GM19455 (cell line): ENCODE results near the gene CRACR2B.

Experiments
- ATAC-seq: cut with Tn5 transposase; IDR thresholded peaks from one replicate; pipeline ENCODE4 v1.9.1; 2021; ENCODE audit not compliant: unreplicated experiment

CRACR2B gene

DNA sequence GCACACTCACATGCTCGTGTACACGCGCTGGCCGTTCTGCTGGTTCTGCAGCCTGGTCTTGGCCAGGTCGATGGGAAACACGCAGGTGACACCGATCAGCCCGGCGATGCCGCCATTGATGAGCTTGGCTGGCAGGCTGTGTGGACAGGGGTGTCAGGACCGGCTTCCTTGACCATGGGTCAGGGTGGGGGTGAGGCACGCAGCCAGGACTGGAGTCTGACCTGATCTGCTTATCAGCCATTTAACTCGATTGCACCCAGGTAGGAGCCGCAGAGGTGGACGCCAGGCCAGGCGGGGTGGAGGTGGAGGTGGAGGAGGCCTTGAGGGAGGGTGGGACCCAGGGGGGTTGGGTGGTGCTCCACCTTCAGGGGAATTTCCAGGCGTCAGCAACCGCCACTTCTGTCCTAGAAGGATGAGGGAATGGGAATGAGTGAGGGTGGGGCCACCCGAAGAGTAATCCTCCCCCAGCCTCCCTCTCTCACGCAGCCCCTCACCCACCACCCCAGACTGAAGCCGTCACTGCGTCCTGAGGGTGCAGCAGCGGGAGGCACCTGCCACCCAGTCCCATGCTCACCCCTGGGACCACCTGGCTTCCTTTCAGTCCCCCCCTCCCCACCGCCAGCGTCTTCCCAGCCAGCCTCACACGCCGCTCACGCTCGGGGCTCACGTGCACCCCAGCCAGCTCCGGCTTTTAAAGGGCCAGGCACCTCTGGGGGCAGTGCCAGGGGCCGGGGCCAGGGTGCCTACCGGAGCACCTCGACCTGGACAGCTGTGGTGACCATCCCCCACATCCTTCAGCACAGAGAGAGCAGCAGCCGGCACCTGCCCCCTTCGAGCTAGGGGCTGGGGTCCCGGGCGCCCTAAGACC, 32.7 kb upstream of the CRACR2B start:
- no peak for ATAC-seq

DNA sequence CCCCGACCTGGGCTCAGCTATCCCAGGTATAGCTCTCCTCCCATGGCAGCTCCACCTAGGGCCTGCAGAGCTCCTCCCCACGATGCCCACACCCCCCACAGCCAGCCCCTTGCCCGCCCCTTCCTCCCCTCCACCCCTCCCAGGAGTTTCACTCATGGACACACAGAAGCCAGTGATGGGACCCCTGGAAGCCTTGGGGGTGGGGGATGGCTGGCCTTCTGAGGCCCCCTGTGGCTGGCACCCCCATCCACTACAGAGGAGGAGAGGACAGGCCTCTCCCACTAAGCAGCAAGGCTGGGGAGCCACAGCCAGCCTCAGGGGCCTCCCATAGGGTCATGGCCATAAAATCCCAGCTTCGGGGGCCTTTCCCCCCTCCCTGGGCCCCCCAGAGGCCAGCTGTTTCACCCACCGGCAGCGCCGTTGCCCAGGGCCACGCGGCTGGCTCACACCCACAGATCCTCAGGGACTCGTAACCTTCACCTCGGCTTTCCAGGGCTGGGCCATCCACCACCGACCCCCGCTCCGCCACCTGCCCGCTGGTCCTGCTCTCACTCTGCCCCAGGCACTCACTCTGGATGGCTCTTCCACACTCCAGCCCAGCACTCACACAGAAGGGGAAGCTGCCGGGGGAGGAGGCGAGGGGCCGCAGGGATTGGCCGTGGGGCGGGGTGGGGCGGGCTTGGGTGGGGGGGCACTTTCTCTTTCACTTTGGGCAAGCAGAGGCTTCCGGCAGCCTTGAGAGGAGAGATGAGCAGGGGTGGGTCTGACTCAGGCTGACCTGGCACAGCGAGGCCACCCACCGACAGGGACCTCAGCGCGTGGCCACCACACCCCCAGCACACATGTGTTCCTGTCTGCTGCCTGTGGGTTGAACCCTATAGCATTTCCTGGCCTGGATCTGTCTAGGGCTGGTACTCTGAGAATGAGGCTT, 31.8 kb upstream of the CRACR2B start:
- ATAC-seq: no peak

DNA sequence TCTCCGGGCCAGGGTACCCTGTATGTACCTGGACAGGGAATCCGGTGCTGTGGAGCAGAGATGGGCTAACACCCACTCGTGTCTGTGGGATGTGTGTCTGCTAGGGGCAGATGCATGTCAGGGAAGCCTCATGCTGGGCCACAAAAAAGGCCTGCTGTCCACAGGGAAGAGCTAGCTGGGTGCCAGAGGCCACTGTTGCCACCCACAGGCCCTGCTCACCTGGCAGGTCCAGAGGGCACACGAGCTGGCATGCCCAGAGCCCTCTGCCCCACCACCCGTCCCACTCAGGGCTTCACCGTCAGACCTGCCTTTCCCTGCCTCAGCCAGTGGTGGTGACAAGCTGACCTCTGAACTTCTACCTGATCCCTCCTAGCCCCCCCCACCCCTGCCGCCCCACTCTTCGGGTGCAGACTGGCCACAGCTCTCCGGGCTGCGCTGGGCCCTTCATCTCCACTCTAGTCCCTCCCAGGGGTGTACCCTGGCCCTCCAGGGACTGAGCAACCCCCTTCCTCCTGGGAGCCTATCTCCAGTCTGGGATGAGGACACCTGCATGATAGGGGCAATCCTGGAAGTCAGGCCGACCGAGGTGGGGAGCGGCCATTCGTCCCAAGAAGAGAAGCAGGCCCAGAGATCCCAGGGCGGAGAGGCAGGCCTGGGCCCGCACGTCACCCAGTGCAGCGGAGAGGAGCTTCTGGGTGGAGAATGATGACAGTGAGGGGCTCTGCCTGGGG, 31.0 kb upstream of the CRACR2B start:
- no peak for ATAC-seq

DNA sequence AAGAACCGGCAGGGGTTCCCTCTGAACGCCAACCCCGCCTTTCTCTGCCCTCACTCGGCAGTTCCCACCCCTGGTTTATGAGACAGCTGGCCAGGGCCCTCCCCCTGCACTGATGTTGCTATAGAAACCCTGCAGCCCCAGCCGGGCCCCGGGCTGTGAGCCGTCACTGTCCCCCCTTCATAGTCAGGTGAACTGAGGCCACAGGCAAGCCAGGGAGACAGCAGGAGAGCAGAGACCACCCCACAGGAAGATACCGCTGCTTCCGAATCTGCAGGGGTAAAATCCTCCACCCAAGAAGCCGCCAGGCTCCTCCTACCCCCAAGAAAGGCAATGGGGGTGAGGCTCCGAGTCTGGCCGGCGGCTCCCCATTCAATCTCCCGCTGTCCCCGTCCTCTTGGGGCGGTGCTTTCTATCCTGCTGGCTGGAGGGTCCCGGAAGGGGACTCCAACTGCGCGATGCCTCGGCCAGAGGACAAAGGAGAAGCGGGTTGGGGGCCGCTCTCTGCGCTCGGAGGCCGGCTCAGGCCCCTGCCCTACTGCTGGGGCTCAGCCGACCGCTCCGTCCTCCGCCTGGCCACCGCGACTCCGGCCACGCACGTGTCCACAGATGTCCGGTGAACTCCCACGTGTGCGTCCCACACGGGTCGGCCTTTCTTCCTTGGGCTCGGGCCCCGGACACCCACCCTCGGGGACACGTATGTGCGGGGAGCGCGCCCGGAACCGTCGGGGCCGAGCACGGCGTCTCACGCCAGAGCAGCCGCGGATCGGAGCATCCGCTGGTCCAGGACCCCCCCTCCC, 30.2 kb upstream of the CRACR2B start:
- ATAC-seq: peak; percentile 40

DNA sequence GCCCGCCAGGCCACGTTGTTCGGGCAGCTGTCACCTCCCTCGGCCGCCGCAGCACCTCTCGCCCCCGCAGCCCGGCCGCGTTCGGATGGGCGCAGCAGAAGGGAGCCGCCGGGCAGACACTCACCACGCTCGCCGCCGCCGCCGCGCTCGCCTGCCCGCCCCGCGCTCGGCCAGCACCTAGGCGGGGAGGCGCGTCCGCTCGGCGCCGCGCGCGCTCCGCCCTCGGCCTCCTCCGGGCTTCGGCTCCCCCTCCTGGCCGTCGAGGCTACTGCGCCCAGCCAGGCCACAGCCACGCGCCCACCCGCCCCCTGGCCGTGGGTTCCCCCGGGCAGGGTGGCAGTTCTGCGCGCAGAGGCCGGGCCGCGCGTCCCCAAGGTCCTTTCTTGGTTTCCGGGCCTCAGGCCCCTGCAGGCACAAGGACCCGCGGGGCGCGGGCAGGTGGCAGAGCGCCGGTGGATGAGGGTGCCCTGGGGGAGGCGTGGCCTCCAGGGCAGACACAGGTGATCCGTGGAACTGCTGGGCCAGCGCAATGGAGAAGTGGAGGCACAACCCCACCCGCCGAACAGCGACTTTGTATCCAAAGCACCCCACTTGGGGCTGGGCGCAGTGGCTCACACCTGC, 29.5 kb upstream of the CRACR2B start, which contains the start of gene SLC25A22:
Gene SLC25A22 (minus strand): TSS at position 189 of the 621 bp plus-strand sequence. CDS start 3,275 bp downstream, outside the sequence.
- ATAC-seq: peak; percentile 56

DNA sequence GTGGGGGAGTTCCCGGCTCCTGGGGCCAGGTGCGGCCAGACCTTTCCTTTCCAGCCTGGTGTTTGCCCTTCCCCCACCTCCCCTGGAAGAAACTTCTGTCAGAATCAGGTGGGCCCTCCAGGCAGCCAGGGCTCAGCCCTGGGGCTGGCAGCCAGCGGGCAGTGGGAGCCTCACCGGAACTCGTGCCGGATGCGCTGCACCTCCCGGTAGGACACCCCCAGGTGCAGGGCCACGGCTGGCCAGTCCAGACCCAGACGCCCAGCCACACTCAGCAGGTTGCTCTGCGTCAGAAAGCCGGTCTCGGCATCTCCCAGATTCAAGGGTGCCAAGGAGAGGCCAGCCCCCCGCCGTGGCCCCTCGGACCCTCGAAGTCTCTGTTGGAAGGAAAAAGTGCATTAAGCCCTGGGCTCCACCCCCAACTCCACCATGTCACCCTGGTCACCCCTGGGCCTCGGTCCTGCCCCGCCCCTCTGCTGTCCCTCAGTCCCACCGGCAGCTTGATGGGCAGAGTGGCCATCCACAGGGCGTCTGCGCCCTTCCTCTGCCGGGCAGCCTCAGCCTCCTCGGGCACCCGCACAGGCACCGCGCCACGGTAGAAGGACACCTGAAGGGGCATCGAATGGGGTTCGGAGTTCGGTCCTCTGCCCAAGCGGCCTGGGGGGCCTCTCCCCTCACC, 27.9 kb upstream of the CRACR2B start:
- ATAC-seq: no peak

DNA sequence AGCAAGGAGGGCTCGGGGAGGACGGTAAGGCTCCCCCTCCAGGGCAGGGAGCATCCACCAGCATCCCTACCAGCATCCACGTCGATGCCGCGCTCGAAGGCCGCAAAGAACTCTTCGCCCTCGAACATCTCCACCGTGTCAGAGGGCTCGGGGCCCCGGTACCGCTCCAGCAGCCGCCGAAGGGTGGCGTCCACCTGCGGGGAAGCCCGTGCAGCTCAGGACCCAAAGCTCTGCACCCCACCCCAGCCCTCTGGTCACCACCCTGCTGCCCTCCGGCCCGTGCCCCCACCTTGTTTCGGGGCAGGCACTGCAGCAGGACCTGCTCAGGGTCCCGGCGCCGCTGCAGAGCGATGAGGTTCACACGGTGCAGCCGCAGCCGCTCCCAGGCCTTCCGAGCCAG, 27.2 kb upstream of the CRACR2B start:
- no peak for ATAC-seq

DNA sequence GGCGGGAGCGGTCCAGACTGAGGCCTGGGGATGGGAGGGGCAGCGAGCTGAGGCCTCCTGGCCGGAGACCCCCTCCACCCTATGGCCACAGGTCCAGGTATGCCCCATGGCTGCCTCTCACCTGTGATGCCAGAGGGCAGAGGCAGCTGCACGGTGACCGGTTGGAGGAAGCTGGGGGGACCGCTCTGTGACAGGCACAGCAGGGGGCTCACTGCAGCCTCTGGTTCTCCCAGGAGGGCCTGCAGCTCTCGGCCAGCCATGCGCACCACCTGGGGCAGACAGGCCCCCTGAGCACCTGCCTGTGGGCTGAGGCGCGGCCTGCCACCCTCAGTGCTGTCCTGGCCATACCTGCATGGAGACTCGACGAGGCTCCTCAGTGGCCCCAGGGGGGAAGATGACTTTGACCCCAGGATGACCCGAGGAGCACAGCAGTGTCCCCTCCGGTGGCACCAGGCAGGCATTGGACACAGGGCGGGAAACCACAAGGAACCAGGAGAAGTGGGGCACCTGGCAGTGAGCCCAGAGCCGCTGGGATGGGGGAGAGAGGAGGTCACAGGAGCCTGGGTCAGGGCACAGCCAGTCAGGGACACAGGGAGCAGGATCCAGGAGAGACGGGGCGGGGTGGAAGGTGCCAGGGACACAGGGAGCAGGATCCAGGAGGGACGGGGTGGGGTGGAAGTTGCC, 26.5 kb upstream of the CRACR2B start:
- no peak for ATAC-seq

DNA sequence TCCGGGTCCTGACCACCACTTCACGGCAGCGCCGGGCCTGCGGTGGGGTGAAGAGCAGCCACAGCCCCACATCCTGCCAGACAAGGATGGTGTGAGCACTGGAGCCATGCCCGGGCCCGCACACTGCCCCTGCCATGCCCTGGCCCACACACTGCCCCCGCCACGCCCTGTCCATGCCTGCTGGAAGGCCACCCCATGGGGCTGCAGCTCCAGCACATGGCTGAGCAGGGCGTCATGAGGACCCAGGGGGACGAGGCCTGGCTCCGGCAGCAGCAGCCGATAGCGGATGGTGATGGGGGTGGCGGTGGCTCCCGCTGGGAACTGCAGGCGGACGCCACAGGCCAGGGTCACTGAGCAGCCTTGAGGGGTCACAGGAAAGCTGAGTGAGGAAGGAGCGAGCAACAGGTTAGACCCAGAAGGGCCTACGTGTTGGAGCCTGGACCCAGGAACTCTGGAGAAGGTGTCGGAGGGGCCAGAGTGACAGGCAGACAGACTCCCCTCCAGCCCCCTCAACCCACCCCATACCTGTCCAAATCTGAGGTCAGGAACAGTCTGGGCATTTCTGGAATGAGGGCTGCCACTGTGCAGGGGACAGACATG, 25.6 kb upstream of the CRACR2B start:
- ATAC-seq: no peak

DNA sequence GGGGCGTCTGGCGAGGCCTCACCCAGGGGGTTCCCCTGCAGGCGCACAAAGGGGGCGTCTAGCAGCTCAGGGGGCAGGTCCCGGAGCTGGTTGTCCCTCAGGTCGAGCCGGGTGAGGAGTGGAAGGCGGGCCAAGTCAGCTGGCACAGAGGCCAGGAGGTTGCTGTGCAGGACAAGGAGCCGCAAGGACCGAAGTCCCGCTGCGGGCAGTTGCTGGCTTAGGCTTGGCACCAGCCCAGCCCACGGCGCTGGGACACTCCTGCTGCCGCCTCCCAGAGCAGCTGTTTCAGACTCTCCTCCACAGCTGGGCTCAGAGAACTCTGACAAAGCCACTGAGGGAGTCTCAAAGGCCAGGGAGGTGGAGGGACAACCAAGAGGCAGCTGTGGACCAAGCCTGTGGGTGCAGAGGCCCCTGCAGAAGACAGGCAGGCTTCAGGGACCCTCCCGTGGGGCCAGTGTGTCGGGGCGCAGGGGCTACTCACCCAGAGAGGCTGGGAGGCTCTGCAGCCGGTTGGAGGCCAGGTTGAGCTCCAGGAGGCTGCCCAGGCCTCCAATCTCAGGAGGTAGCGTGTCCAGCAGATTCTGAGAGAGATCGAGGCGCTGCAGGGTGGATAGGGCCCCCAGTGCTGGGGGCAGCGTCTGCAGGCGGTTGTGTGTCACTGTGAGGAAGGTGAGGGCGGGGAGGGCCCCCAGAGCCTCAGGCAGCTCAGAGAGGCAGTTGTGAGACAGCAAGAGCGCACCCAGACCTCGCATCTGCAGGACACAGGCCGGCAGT, 24.8 kb upstream of the CRACR2B start:
- no peak for ATAC-seq

DNA sequence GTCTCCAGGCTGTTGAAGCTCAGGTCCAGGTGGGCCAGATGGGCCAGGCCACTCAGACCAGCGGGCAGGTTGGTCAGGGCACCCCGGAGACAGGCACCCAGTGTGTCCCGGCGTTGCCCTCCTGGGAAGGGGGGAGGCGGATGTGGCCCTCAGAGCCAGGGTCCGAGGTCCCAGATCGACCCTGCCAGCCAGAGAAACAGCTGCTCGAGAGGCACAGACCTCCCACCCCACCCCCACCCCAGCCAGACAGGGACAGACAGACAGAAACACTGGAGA, 24.3 kb upstream of the CRACR2B start:
- no peak for ATAC-seq

DNA sequence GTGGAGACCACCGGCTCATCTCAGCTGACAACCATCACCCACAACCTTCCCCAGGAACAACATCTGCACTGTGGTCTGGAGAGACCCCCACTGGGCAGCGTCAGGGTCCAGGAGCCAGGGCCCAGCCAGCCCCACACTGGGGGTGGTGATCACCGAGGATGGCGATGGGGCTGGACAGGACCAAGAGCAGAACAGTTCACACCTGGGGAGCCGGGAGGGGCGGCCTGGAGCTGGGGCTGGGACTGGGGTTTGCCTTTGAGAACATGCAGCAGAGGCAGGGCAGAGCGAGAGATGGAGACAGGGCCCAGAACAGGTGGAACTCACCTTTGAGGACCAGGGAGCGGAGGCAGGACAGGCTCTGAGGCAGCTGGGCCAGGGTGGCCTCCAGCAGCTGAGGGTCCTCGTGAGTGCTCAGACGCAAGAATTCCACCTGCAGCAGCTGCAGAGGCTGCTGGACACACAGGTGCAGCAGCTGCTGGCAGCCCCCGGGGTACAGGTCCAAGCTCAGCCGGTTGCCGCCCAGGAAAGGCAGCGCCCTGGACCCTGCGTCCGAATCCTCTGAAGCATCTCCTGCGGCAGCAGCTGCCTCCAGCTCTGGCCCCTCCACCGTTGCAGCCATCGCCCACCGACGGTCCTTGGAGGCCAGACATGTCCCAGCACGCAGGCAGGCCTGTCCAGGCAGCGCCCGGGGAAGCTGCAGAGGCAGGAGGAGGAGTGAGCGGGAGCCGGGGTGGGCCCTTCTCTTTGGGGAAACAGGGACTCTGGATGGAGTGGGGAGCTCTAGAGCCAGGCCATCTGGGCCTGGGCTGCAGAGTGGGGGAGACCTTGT, 23.7 kb upstream of the CRACR2B start:
- ATAC-seq: no peak

DNA sequence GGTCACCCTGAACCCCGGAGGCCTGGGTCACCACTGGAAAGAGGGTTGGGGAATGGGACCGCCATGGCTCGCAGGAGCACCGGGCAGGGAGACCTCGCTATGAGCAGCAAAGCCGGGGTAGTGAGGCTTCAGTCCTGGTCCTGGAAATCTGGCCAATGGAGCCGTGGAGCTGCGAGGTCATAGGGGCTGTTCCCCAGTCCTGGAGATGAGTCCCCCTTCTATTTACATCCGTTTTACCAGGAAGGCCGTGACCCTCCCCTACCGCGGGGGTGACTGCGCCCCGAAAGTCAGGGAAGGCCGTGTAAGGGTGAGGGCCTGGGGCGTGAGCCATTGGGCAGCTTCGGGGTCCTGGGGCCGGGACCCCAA, 23.1 kb upstream of the CRACR2B start:
- no peak for ATAC-seq

DNA sequence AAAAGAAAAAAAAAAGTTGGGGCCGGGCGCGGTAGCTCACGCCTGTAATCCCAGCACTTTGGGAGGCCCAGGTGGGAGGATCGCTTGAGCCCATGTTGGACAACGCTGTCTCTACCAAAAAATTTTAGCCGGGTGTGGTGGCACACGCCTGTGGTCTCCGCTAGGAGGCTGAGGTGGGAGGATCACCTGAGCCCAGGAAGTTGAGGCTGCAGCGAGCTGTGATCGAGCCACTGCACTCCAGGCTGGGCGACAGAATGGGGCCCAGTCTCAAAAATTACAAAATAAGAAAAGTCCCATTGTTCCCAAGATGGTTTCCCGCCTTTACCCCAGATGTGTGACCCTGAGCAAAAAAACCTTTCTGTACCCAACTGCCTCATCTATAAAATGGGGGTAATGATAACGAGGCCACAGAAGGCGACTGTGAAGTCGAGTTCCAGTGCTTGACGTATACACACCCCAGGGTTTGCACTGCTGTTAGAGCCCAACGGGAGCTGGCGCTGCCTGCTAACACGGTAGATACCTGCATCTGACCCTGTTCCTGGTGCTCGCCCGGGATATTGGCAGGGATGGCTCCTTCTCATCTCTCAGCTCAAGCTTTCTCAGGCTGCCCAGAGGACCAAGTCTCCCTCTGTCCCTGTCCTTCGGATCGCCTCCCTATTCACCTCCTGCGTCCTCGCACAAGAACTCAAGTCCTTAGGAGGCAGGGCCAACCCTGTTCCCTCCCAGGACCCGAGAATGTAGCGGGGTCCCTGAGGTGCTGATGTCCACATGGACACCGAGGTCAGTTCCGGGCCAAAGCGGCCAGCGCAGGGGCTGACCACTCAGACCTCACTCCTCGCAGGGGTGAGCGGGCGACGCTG, 19.1 kb upstream of the CRACR2B start:
- no peak for ATAC-seq

DNA sequence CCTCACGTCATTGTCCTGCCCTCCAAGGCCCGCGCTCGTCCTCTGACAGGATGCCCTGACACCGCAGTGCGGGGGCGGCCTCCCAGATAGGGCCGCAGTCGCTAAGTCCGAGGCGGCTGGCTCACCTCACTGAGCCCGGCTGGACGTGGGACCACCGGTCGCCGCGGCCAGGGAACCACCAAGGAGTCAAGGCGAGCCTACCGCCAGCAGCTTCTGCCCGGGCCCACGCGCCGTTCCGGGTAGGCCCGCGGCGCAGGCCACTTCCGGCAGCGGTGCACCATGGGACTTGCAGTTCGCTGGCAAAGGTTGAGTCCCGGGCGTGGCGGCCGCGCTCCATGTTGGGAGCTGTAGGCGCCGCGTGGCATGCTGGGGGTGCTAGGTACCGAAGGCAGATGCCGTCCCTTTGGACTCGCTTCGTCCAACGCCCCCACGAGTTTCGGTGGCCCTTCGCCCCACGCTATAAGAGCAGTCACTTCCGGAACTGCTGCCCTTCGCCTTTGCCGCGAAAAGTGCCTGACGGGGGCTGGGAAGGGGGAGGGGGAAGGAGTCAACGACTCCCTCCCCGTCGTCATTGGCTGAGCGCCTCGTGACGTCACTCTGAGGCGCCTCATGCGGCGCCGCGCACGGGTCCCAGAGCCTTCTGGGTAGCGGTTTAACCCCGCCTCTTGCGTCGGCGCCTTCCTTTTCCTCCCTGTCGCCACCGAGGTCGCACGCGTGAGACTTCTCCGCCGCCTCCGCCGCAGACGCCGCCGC, 18.3 kb upstream of the CRACR2B start, which contains the start of gene RPLP2:
Gene RPLP2 (plus strand): TSS at position 681 of the 753 bp plus-strand sequence. CDS start 268 bp downstream, outside the sequence.
- peak; percentile 70 for ATAC-seq
